Measurements from ENCODE around the gene THSD7B. TPM values are rescaled to one million over a fixed set of nuclear protein-coding genes. Genes with fewer than 3 reads are reported as not detected.

THSD7B gene
- total RNA-seq, 2 experiments from 2014 or later, result not detected

- no peak overlapping the region for H3K4me3 Mint-ChIP-seq
- H3K36me3 Mint-ChIP-seq (ENCODE audit: low read depth), result no peaks in the 10 kb centered on the region
- intact Hi-C loops (cut with micrococcal nuclease), result no loop called here
- no peaks in the 10 kb centered on the region for H3K27me3 Mint-ChIP-seq (ENCODE audit: low read depth)
- DNase-seq, result no peak
- no peaks in the 10 kb centered on the region for H3K4me1 Mint-ChIP-seq (ENCODE audit: low read depth)
- peaks cover 4% of the 10 kb centered on the region for H3K9me3 Mint-ChIP-seq
- CTCF ChIA-PET, result no interaction called here
- H3K27ac Mint-ChIP-seq, result no peak overlapping the region
Measured at GRCh38 chr2:137237055-137237454, 471.7 kb downstream of the THSD7B start.

GRCh38 chr2:137238065-137238464, 472.7 kb downstream of the THSD7B start:
- H3K27ac Mint-ChIP-seq, result no peak overlapping the region
- no peak overlapping the region for H3K4me3 Mint-ChIP-seq
- H3K36me3 Mint-ChIP-seq (ENCODE audit: low read depth), result no peaks in the 10 kb centered on the region
- H3K4me1 Mint-ChIP-seq (ENCODE audit: low read depth), result no peaks in the 10 kb centered on the region
- DNase-seq, result no peak
- intact Hi-C loops (cut with micrococcal nuclease), result no loop called here
- CTCF ChIA-PET, result no interaction called here
- peaks cover 4% of the 10 kb centered on the region for H3K9me3 Mint-ChIP-seq
- no peaks in the 10 kb centered on the region for H3K27me3 Mint-ChIP-seq (ENCODE audit: low read depth)

- DNase-seq, result no peak
- Mint-ChIP-seq H3K4me3 (no peak overlapping the region), H3K27ac (no peak overlapping the region), H3K9me3 (no peaks in the 10 kb centered on the region), H3K4me1 (ENCODE audit: low read depth) (no peaks in the 10 kb centered on the region), H3K36me3 (ENCODE audit: low read depth) (no peaks in the 10 kb centered on the region), H3K27me3 (ENCODE audit: low read depth) (no peaks in the 10 kb centered on the region)
- intact Hi-C loops (cut with micrococcal nuclease), result no loop called here
- CTCF ChIA-PET, result no interaction called here
Measured at GRCh38 chr2:137249463-137250130, 484.3 kb downstream of the THSD7B start.

- no peaks in the 10 kb centered on the region for H3K4me1 Mint-ChIP-seq (ENCODE audit: low read depth)
- CTCF ChIA-PET, result no interaction called here
- H3K9me3 Mint-ChIP-seq, result no peaks in the 10 kb centered on the region
- H3K27me3 Mint-ChIP-seq (ENCODE audit: low read depth), result no peaks in the 10 kb centered on the region
- DNase-seq, result no peak
- H3K36me3 Mint-ChIP-seq (ENCODE audit: low read depth), result no peaks in the 10 kb centered on the region
- no peak overlapping the region for H3K27ac Mint-ChIP-seq
- H3K4me3 Mint-ChIP-seq, result no peak overlapping the region
- intact Hi-C loops (cut with micrococcal nuclease), result no loop called here
Measured at GRCh38 chr2:137250401-137250800, 485.1 kb downstream of the THSD7B start.

GRCh38 chr2:137251045-137251444, 485.7 kb downstream of the THSD7B start:
- no peaks in the 10 kb centered on the region for H3K4me1 Mint-ChIP-seq (ENCODE audit: low read depth)
- H3K9me3 Mint-ChIP-seq, result no peaks in the 10 kb centered on the region
- H3K4me3 Mint-ChIP-seq, result no peak overlapping the region
- DNase-seq, result no peak
- H3K36me3 Mint-ChIP-seq (ENCODE audit: low read depth), result no peaks in the 10 kb centered on the region
- CTCF ChIA-PET, result no interaction called here
- no peaks in the 10 kb centered on the region for H3K27me3 Mint-ChIP-seq (ENCODE audit: low read depth)
- no peak overlapping the region for H3K27ac Mint-ChIP-seq
- intact Hi-C loops (cut with micrococcal nuclease), result no loop called here

GRCh38 chr2:137252934-137253333, 487.6 kb downstream of the THSD7B start:
- Mint-ChIP-seq H3K4me1 (ENCODE audit: low read depth) (no peaks in the 10 kb centered on the region), H3K27me3 (ENCODE audit: low read depth) (no peaks in the 10 kb centered on the region), H3K27ac (no peak overlapping the region), H3K36me3 (ENCODE audit: low read depth) (no peaks in the 10 kb centered on the region), H3K9me3 (no peaks in the 10 kb centered on the region), H3K4me3 (no peak overlapping the region)
- intact Hi-C loops (cut with micrococcal nuclease), result no loop called here
- CTCF ChIA-PET, result no interaction called here
- no peak for DNase-seq

- Mint-ChIP-seq H3K4me3 (no peak overlapping the region), H3K27ac (no peak overlapping the region), H3K36me3 (ENCODE audit: low read depth) (no peaks in the 10 kb centered on the region), H3K9me3 (no peaks in the 10 kb centered on the region), H3K4me1 (ENCODE audit: low read depth) (no peaks in the 10 kb centered on the region), H3K27me3 (ENCODE audit: low read depth) (no peaks in the 10 kb centered on the region)
- intact Hi-C loops (cut with micrococcal nuclease), result no loop called here
- CTCF ChIA-PET, result no interaction called here
- no peak for DNase-seq
Measured at GRCh38 chr2:137254052-137254451, 488.7 kb downstream of the THSD7B start.

GRCh38 chr2:137255345-137255744, 490.0 kb downstream of the THSD7B start:
- Mint-ChIP-seq H3K9me3 (no peaks in the 10 kb centered on the region), H3K4me1 (ENCODE audit: low read depth) (no peaks in the 10 kb centered on the region)

GRCh38 chr2:137255990-137256389, 490.6 kb downstream of the THSD7B start:
- DNase-seq, result no peak
- H3K4me1 Mint-ChIP-seq (ENCODE audit: low read depth), result no peaks in the 10 kb centered on the region
- H3K4me3 Mint-ChIP-seq, result no peak overlapping the region
- intact Hi-C loops (cut with micrococcal nuclease), result no loop called here
- H3K27ac Mint-ChIP-seq, result no peak overlapping the region
- CTCF ChIA-PET, result no interaction called here
- no peaks in the 10 kb centered on the region for H3K9me3 Mint-ChIP-seq
- no peaks in the 10 kb centered on the region for H3K27me3 Mint-ChIP-seq (ENCODE audit: low read depth)
- H3K36me3 Mint-ChIP-seq (ENCODE audit: low read depth), result no peaks in the 10 kb centered on the region

More at GRCh38 chr2:137255345-137255744, 490.0 kb downstream of the THSD7B start:
- intact Hi-C loops (cut with micrococcal nuclease), result no loop called here
- H3K36me3 Mint-ChIP-seq (ENCODE audit: low read depth), result no peaks in the 10 kb centered on the region
- DNase-seq, result no peak
- H3K27me3 Mint-ChIP-seq (ENCODE audit: low read depth), result no peaks in the 10 kb centered on the region
- H3K4me3 Mint-ChIP-seq, result no peak overlapping the region
- no peak overlapping the region for H3K27ac Mint-ChIP-seq
- CTCF ChIA-PET, result no interaction called here

GRCh38 chr2:137261881-137262585, 496.7 kb downstream of the THSD7B start:
- Mint-ChIP-seq H3K4me1 (ENCODE audit: low read depth) (no peaks in the 10 kb centered on the region), H3K27me3 (ENCODE audit: low read depth) (no peaks in the 10 kb centered on the region), H3K9me3 (peaks cover 4% of the 10 kb centered on the region), H3K27ac (no peak overlapping the region), H3K4me3 (no peak overlapping the region), H3K36me3 (ENCODE audit: low read depth) (no peaks in the 10 kb centered on the region)
- intact Hi-C loops (cut with micrococcal nuclease), result no loop called here
- CTCF ChIA-PET, result no interaction called here
- no peak for DNase-seq

- no peak overlapping the region for H3K4me3 Mint-ChIP-seq
- H3K27ac Mint-ChIP-seq, result no peak overlapping the region
- CTCF ChIA-PET, result no interaction called here
- no peaks in the 10 kb centered on the region for H3K4me1 Mint-ChIP-seq (ENCODE audit: low read depth)
- peaks cover 4% of the 10 kb centered on the region for H3K9me3 Mint-ChIP-seq
- H3K27me3 Mint-ChIP-seq (ENCODE audit: low read depth), result no peaks in the 10 kb centered on the region
- DNase-seq, result no peak
- H3K36me3 Mint-ChIP-seq (ENCODE audit: low read depth), result no peaks in the 10 kb centered on the region
- intact Hi-C loops (cut with micrococcal nuclease), result no loop called here
Measured at GRCh38 chr2:137262594-137262993, 497.2 kb downstream of the THSD7B start.

GRCh38 chr2:137287913-137288639, 522.7 kb downstream of the THSD7B start:
- no peak overlapping the region for H3K27ac Mint-ChIP-seq
- peaks cover under 1% of the 10 kb centered on the region for H3K9me3 Mint-ChIP-seq
- intact Hi-C loops (cut with micrococcal nuclease), result no loop called here
- CTCF ChIA-PET, result no interaction called here
- H3K4me3 Mint-ChIP-seq, result no peak overlapping the region
- H3K4me1 Mint-ChIP-seq (ENCODE audit: low read depth), result no peaks in the 10 kb centered on the region
- DNase-seq, result no peak
- H3K36me3 Mint-ChIP-seq (ENCODE audit: low read depth), result no peaks in the 10 kb centered on the region
- H3K27me3 Mint-ChIP-seq (ENCODE audit: low read depth), result no peaks in the 10 kb centered on the region

All from activated naive CD4-positive, alpha-beta T cell treated with anti-CD3 and anti-CD28 coated beads for 36 hours (primary cell).